HG02885 (cell line): ENCODE results near the gene KCNK5.

Source experiments
- ATAC-seq: cut with Tn5 transposase; IDR thresholded peaks from one replicate; pipeline ENCODE4 v1.9.1; 2021; ENCODE audit warnings: mild to moderate bottlenecking; ENCODE audit not compliant: unreplicated experiment, poor library complexity

The KCNK5 gene, protein sequence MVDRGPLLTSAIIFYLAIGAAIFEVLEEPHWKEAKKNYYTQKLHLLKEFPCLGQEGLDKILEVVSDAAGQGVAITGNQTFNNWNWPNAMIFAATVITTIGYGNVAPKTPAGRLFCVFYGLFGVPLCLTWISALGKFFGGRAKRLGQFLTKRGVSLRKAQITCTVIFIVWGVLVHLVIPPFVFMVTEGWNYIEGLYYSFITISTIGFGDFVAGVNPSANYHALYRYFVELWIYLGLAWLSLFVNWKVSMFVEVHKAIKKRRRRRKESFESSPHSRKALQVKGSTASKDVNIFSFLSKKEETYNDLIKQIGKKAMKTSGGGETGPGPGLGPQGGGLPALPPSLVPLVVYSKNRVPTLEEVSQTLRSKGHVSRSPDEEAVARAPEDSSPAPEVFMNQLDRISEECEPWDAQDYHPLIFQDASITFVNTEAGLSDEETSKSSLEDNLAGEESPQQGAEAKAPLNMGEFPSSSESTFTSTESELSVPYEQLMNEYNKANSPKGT

GRCh38 chr6:39228992-39229767 is at the start of gene KCNK5:
Gene KCNK5 (minus strand): TSS chr6:39229475. CDS start chr6:39229111, 364 bp downstream.
- peak; percentile 88 for ATAC-seq

DNA sequence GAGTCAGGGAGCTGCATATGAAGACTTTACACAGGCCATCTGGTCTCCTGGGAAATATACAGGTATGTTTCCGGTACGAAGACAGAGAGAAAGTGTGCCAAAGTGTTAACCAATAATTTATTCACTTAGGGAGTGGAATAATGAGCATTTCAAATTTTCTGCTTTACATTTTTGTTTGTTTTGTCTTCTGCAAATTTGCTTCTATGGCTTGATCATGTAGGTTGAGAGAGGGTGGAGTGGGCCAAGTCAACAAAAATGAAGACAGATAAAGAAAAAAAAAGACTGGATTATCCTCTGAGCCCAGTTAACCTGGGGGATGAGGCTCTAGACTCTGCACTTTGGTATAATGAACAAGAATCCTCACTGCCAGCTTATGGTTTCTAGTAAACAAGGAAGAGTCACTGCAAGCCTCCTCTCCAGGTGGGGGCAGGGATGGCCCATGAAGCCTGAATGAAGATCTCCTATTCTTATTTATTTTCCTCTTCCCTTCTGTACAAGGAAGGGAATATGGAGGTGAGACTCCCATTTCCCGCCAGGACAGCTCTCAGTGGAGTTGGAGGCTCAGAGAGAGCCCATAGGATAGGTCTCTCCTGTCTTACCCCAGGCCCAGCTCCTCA is 47.2 kb upstream of the KCNK5 start:
- no peak for ATAC-seq

DNA sequence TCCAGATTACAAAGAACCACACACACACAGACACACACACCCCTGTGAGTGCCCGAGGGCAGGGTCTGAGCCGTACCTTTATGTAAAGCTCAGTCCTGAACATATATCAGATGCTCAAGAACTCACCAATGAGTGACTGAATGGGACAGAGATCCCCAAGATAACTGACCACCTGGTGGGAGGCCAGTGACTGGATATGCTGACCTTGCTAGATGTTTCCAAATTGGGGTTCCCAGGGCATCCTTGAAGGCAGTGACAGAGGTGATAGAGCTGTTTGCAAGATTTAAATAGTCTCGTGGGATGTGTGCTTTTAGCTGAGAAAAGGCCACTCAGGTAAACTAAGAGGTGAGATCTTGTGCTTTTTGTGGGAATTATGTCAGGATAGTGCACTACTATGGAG is 45.6 kb upstream of the KCNK5 start:
- ATAC-seq, result no peak

- ATAC-seq, result no peak
Measured at GRCh38 chr6:39274471-39274870, 45.2 kb upstream of the KCNK5 start.

- no peak for ATAC-seq
Measured at GRCh38 chr6:39273406-39273821, 44.1 kb upstream of the KCNK5 start.

DNA sequence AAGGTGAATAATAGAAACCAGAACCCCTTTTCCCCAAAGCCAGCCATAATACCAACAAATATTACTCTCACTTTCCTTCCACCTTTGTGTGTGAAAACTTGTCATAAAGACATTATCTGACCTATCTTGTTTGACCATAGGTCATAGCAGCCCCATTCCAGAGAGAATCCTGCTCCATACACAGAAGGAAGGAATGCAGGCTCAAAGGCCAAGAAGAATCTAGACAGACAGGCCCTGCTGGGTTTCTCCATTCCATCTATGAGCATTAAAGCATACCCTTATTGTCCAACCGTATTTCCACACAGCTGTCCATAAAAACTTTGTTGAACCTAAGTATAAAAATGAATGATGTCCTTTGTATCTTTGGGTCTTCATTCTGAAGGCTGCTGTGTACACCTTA is 40.7 kb upstream of the KCNK5 start:
- ATAC-seq, result no peak

GRCh38 chr6:39268721-39269120 is 39.4 kb upstream of the KCNK5 start:
- ATAC-seq, result no peak

- ATAC-seq, result no peak
Measured at GRCh38 chr6:39268171-39268570, 38.9 kb upstream of the KCNK5 start.

DNA sequence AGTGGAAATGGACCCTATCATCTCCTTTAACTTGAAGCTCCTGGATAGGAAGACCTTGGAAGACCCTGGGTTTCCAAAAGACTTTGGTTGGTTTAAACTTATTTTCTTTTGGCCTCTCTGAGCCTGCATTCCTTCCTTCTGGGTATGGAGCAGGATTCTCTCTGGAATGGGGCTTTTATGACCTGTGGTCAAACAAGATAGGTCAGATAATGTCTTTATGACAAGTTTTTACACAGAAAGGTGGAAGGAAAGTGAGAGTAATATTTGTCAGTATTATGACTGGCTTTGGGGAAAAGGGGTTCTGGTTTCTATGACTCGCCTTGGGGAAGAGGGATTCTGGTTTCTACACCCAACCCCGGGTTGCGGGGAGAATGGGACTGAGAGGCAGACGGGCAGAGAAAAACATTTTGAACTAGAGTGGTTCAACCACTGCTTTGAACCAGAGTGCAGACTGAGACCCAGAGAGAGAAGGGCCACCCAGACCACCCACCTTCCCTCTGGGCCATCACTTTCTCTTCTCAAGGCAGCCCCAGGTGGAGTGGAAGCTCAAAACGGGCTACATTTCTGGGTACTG is 37.6 kb upstream of the KCNK5 start:
- no peak for ATAC-seq

GRCh38 chr6:39266375-39266774 is 37.1 kb upstream of the KCNK5 start:
- ATAC-seq, result no peak

DNA sequence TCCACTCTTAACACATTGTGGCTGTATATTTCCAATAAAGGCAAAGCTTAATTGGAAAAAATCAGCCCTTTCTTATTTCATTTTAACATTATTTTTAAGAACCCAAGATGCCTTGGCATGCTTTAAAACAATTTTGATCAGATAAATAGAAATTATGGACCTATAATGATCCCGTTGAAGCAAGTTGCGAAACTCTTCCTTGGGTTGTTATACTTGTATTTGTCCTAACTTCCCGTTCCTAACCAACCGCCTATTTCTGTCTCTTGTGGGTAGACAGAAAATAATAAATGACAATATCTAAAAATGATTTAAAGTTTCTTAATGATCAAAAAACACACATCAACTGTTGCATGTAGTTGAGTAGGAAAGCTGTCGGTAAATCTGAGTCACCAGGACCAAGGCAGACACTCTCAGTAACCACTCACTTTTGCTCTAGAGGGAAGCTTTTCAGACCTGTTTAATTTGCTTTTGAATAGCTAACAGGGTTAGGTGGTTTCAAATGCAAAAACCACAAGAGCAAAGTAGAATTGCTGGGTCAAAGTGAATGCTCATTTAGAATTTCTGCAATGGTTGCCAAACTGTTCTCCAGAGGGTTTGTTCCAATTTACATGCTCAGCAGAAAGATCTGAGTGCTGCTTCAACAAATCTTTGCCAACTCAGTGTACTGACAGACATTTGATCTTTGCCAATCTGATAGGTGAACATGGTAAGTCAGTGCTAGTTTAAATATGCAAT is 34.2 kb upstream of the KCNK5 start:
- ATAC-seq, result no peak

DNA sequence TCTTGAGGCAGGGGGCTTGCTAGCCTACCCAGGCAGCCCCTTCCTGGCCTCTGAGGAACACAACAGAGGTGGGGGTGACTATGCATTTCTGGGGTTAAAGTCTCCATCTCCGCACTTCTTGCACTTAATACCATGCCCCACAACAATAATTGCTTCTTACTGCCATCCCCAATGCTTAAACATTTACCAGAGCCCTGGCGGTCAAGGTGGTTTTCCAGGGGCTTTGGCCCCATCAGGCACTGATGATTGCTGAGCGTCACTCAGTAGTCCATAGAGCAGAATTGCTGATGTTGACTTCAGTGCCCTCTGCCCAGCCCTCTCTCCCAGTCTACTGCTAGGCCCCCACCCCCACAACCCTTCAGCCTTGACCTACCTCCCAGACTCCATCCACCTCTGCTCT is 32.5 kb upstream of the KCNK5 start:
- no peak for ATAC-seq

DNA sequence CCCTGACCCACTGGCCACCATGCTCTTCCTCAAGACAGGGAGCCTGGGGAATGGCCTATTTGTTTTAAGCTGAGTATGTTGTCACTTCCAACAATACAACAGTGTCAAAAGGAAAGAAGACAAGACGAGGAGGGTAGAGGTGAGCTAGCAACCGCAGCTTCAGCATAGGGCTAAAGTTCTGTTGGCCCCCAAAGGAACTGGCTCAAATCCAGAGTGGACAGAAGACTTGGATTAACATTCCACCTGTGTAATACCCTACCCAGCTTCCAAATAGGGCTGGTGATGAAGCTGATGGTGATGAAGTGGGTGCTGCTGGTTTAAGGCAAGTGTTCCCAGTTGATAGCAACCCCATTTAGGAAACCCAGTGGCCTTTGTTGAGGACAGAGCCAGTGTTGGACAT is 31.7 kb upstream of the KCNK5 start:
- ATAC-seq, result no peak

DNA sequence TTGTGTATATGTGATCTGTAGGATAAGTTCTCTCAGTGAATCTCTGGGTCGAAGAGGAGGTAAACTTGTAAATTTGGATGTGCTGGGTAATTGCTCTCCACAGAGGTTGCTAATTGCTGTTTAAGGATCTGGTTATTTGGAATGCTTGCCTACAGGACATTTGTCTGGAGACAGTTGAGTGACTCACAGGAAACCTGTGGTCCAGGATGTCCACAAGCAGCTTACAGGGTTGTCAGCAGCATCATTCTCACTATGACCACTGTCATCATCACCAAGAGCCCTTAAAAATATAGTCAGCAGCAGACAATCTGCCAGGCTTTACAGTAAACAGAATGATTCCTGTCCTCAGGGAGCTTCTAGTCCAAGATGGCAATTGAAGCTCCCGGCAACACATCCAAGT is 31.2 kb upstream of the KCNK5 start:
- no peak for ATAC-seq

GRCh38 chr6:39256294-39256940 is 27.1 kb upstream of the KCNK5 start:
- ATAC-seq, result no peak

GRCh38 chr6:39254999-39255535 is 25.8 kb upstream of the KCNK5 start:
- ATAC-seq, result no peak

- no peak for ATAC-seq
Measured at GRCh38 chr6:39251406-39251805, 22.1 kb upstream of the KCNK5 start.

DNA sequence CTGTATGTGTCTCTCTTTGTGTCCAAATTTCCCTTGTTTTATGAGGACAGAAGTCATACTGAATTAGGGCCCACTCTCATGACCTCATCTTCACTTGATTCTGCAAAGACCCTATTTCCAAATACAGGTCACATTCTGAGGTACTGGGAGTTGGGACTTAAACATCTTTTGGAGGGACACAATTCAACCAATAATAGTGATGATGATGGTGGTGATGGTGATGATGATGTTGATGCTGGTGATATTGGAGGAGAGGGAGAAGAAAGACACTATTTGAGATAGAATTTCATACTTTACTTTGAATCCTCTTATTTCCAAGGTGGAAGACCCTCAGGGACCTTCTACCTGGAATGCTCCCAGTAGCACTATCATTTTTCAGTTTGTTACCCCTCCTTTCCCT is 21.2 kb upstream of the KCNK5 start:
- ATAC-seq, result no peak

GRCh38 chr6:39249278-39249677 is 20.0 kb upstream of the KCNK5 start:
- ATAC-seq, result no peak
